Breast epithelium (tissue), 4 donors: Measurements from ENCODE around the gene CRY2. TPM values are rescaled to one million over a fixed set of nuclear protein-coding genes. Genes with fewer than 3 reads are reported as not detected.
A peak's percentile ranks its signal among the peaks of the same experiment; 100 is the strongest.

Experiments
- DNase-seq, 2 donors: peaks; one replicate each; pipeline ENCODE4 v3.0.0-alpha.2; 2019; ENCODE audit warnings: low spot score in 2 of 2
- H3K27ac ChIP-seq, 2 donors: fragments of 200-600 bp; sonication (generic) in 1 of 2; one replicate each; pipeline ENCODE4 v1.5.1; 2016 to 2019; ENCODE audit warnings: mild to moderate bottlenecking in 1 of 2
- H3K27me3 ChIP-seq, 2 donors: fragments of 200-600 bp; sonication (generic) in 1 of 2; one replicate each; pipeline versions ENCODE4 v1.5.1 to v1.6.0; 2017 to 2019; ENCODE audit warnings: control low read depth in 1 of 2, mild to moderate bottlenecking in 1 of 2
- H3K36me3 ChIP-seq: fragments of 200-600 bp; one replicate; pipeline ENCODE4 v1.5.1; 2019
- H3K4me1 ChIP-seq, 2 donors: fragments of 200-600 bp; sonication (generic); one replicate each; pipeline ENCODE4 v1.5.1; 2016 to 2019; ENCODE audit warnings: control low read depth in 1 of 2
- H3K4me3 ChIP-seq, 3 donors: fragments of 200-600 bp; sonication (generic); 1 replicate in 2 of 3; 2 replicates in 1 of 3; pipeline ENCODE4 v1.5.1; 2016 to 2019; ENCODE audit warnings: mild to moderate bottlenecking in 3 of 3, moderate library complexity in 2 of 3
- H3K9me3 ChIP-seq, 2 donors: fragments of 200-600 bp; sonication (generic) in 1 of 2; one replicate each; pipeline ENCODE4 v1.5.1; 2016 to 2019; ENCODE audit warnings: control low read depth in 1 of 2
- POLR2A ChIP-seq: fragments of 450-650 bp; IDR thresholded peaks from one replicate; pipeline ENCODE4 v1.6.1; 2016; ENCODE audit warnings: antibody characterized with exemption, mild to moderate bottlenecking, moderate library complexity
- POLR2AphosphoS5 ChIP-seq, 3 donors: sonication (generic); formaldehyde crosslinking; IDR thresholded peaks; one replicate each; pipeline ENCODE4 v1.6.1; 2017; ENCODE audit warnings: antibody characterized with exemption in 3 of 3
- intact Hi-C: fragments of 100-400 bp; cut with DNase I; formaldehyde crosslinking; loops from one replicate; pipeline ENCODE4 v1.15.1; 2023; ENCODE audit warnings: low total_unique reads
- total RNA-seq, 3 donors: library from RNA; depleted of rRNA; stranded (reverse); fragments of >200 nt; gene quantifications; one replicate each; pipeline ENCODE4 v1.1.0, GENCODE V29; 2016
- TF ChIP-seq, protein P1 (sequence below), 3 donors: fragments of 450-650 bp; IDR thresholded peaks; one replicate each; pipeline ENCODE4 v1.5.1; 2016 to 2017; ENCODE audit warnings: antibody characterized with exemption in 3 of 3, mild to moderate bottlenecking in 3 of 3, moderate library complexity in 3 of 3

The CRY2 gene
- total RNA-seq, 3 donors from 2014 or later: 44.2 to 54.1 (median 44.3) TPM

DNA sequence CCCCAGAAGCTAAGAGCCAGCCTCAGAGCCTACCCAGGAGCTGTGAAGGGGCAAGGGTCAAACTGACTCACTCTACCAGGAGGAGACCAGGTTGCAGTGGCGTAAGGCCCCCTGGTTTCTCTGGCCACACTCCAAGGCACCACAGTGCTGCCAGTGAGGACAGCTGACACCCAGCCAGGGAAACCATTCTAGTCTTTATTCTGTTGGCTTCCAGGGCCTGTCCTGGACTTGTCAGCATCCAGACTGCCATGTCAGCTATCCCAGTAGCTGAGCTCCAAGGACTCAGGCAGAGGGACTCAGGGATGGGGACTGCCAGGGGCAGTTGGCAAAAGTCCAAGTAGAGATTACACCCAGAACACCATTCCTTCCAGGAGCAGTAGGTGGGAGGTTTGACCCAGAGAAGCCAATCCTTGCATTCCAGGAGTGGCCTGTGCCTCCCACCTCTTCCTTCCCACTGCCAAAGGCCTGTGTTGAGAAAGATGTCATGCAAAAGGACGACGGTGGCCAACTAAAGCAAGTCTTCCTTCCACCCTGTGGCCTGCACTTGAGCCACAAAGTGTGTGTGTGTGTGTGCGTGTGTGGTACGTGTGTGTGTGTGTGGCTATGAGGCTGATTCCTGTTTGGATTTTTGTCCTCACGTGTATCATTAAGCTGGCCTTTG is 34.6 kb downstream of the CRY2 start:
- Histone ChIP-seq H3K4me1 (no peaks in the 10 kb centered on the region), H3K27ac (no peak overlapping the region), H3K9me3 (no peaks in the 10 kb centered on the region), H3K36me3 (no peaks in the 10 kb centered on the region), H3K4me3 (no peak overlapping the region), H3K27me3 (no peaks in the 10 kb centered on the region)
- DNase-seq: peak in 1 of 2 donors; percentile 45
- intact Hi-C loops: no loop called here
- TF ChIP-seq POLR2AphosphoS5 (IDR thresholded peaks at IDR 0.05) (no peak), POLR2A (no peak)
- TF ChIP-seq, protein P1, sequence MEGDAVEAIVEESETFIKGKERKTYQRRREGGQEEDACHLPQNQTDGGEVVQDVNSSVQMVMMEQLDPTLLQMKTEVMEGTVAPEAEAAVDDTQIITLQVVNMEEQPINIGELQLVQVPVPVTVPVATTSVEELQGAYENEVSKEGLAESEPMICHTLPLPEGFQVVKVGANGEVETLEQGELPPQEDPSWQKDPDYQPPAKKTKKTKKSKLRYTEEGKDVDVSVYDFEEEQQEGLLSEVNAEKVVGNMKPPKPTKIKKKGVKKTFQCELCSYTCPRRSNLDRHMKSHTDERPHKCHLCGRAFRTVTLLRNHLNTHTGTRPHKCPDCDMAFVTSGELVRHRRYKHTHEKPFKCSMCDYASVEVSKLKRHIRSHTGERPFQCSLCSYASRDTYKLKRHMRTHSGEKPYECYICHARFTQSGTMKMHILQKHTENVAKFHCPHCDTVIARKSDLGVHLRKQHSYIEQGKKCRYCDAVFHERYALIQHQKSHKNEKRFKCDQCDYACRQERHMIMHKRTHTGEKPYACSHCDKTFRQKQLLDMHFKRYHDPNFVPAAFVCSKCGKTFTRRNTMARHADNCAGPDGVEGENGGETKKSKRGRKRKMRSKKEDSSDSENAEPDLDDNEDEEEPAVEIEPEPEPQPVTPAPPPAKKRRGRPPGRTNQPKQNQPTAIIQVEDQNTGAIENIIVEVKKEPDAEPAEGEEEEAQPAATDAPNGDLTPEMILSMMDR (IDR thresholded peaks at IDR 0.05): no peak

DNA sequence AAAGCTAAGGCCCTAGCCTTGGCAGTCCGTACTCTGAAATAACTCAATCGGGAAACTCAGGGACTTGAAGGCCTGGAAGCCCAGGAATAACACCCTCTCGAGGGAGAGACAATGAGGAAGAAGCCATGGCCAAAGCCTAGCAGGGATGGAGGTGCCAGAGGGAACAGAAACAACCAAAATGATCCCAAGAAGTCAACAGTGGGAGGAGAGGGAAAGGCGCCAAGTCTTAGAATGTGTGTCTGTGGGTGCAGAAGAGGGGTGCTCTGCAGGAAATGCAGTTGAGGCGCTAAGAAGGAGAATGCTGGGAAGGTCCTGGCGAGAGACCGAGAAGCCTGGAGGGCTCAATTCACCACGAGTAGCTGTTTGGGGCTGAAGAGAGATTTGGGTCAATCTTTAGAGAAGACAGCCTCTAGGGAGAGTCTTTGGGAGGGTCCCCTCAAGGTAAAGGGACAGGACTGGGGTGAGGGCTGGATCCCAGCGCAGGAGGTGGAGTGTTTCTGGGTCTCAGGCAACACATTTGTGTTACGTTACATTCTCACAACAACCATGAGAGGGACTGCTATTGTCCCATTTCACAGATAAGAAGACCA is 37.4 kb downstream of the CRY2 start:
- H3K9me3 ChIP-seq: no peaks in the 10 kb centered on the region
- intact Hi-C loops: no loop called here
- H3K27ac ChIP-seq: no peak overlapping the region
- TF ChIP-seq POLR2AphosphoS5 (IDR thresholded peaks at IDR 0.05) (no peak), POLR2A (no peak)
- TF ChIP-seq, protein P1 (IDR thresholded peaks at IDR 0.05): no peak
- H3K27me3 ChIP-seq: no peaks in the 10 kb centered on the region
- DNase-seq: no peak
- H3K36me3 ChIP-seq: no peaks in the 10 kb centered on the region
- peak overlapping the region in 2 of 3 donors; percentile 54 to 76 for H3K4me3 ChIP-seq
- no peaks in the 10 kb centered on the region for H3K4me1 ChIP-seq

DNA sequence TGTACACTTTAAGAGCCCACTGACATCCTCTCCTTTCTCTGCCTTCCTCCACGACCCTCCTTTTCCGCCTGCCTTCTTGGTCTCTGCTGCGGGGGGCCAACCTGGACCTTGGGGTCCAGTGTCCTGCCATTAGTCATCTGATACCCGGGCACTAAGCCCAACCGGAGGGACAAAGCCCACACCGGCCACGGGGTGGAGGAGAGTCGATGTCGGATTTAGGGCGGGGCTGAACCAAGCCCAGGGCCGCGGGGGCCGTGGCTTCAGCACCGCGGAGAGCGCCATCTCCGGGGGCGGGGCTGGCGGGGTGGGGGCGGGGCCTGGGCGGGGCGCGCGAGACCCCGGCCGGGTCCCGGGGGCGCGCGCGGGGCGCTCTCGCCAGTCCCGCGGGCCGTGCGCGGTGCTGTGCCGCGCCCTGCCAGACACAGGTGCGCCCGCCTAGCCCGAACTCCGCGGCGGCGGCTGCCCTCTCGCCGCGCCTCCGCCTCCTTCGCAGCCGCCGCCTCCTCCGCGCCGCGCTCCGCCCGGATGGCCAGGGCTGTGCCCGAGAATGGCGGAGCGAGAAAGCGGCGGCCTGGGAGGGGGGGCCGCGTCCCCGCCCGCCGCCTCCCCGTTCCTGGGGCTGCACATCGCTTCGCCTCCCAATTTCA is 38.1 kb downstream of the CRY2 start, which contains the start of gene MAPK8IP1:
MAPK8IP1 (plus strand) TSS at position 378 of the 647 bp plus-strand sequence; CDS start at position 548, 170 bp downstream.
- peak within 1 kb of the TSS; percentile 43 to 76 (median 54) for H3K4me3 ChIP-seq
- no peaks in the 10 kb centered on the region for H3K36me3 ChIP-seq
- H3K27ac ChIP-seq: no peak within 1 kb of the TSS
- intact Hi-C loops: no loop called here
- TF ChIP-seq POLR2A (no peak), POLR2AphosphoS5 (IDR thresholded peaks at IDR 0.05) (no peak)
- TF ChIP-seq, protein P1 (IDR thresholded peaks at IDR 0.05): no peak
- DNase-seq: no peak
- H3K27me3 ChIP-seq: no peaks in the 10 kb centered on the region
- no peaks in the 10 kb centered on the region for H3K4me1 ChIP-seq
- H3K9me3 ChIP-seq: no peaks in the 10 kb centered on the region

DNA sequence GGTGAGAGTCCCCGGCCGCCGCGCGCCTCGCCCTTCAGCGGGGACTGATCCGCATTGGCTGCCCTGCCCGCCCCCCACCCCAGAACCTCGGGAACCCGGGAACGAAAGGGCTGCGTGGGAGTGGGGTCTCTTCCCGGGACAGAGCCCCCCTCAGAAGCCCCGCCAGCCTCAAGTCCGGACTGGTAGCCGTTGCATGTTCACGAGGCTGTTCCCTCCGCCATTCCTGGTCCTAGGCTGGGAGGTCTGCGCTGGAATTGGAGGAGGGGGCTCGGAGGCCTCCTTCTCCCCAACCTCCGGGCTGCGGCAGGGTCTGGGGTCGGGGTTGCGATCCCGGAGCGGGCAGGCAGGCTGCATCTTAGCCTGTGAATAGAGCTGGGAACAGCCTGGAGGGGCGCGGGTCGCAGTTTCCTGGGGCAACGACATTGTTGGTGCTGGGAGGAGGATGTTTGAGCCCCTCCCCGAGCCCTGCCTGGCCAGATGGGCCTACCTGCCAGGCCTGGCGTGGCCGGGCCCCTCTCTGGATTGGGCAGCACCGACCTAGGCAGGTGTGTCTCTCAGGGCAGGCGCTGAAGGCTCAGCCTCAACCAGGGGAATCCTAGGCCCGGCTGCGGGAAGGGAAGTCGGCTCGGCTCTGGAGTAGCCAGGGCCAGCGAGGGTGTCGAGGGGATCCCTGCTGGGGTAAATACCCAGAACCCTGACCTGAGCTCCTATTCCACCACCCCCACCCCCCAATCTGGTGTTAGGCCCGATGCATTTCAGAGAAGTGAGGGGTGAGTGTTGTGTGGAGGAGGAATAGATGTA is 38.8 kb downstream of the CRY2 start:
- TF ChIP-seq, protein P1 (IDR thresholded peaks at IDR 0.05): no peak
- TF ChIP-seq POLR2A (no peak), POLR2AphosphoS5 (IDR thresholded peaks at IDR 0.05) (no peak)
- H3K4me1 ChIP-seq: no peaks in the 10 kb centered on the region
- no peaks in the 10 kb centered on the region for H3K36me3 ChIP-seq
- no peak for DNase-seq
- intact Hi-C loops: no loop called here
- H3K9me3 ChIP-seq: no peaks in the 10 kb centered on the region
- no peaks in the 10 kb centered on the region for H3K27me3 ChIP-seq
- H3K27ac ChIP-seq: no peak overlapping the region
- peak overlapping the region; percentile 43 to 76 (median 54) for H3K4me3 ChIP-seq
